Spleen (tissue), 7 donors: ENCODE data around the gene HSPA1L.

Experiments
- CTCF ChIP-seq, 11 experiments: fragments of 200-600 bp in 7 of 11; fragments of 450-650 bp in 4 of 11; sonication (generic) in 4 of 11; IDR thresholded peaks in 8 of 11; conservative IDR thresholded peaks in 3 of 11; 1 replicate in 7 of 11; 2 replicates in 4 of 11; pipeline versions ENCODE4 v1.4.0 to v1.8.0; 2016 to 2021; ENCODE audit warnings: antibody characterized with exemption in 11 of 11, inconsistent platforms in 4 of 11, mild to moderate bottlenecking in 1 of 11
- POLR2A ChIP-seq, 3 donors: fragments of 450-650 bp; IDR thresholded peaks; one replicate each; pipeline ENCODE4 v1.5.1; 2017; ENCODE audit warnings: antibody characterized with exemption in 3 of 3, mild to moderate bottlenecking in 1 of 3
- donor health status: DM: no; HTN: no; CAD: no; lungs with moderate emphysema.
- donor health status: DM: no; HTN: no; CAD: no.
- donor health status: DM: no; HTN: no; CAD: no.

GRCh38 chr6:31827286-31828079 lies 12.4 kb upstream of the HSPA1L start, which contains the start of gene HSPA1B:
- TF ChIP-seq CTCF (IDR thresholded peaks at IDR 0.05 in 8 of 11, conservative IDR thresholded peaks at IDR 0.05 in 3 of 11) (peak in 2 of 11 experiments; percentile 9 to 27), POLR2A (IDR thresholded peaks at IDR 0.05) (peak; percentile 95 to 100 (median 97))
